Endothelial cell (in vitro differentiated cells): ENCODE results near the gene MRPL48. TPM values are rescaled to one million over a fixed set of nuclear protein-coding genes. Genes with fewer than 3 reads are reported as not detected.
A peak's percentile ranks its signal among the peaks of the same experiment; 100 is the strongest.

Experiments
- DNase-seq: peaks from one replicate; pipeline ENCODE4 v3.0.0; 2021; ENCODE audit warnings: low spot score
- H3K27ac Mint-ChIP-seq: one replicate; pipeline ENCODE4 v1.8.0; 2021; ENCODE audit warnings: mixed read lengths, inconsistent platforms; ENCODE audit not compliant: unreplicated experiment
- H3K27me3 Mint-ChIP-seq: one replicate; pipeline ENCODE4 v1.8.0; 2021; ENCODE audit warnings: mild to moderate bottlenecking, moderate library complexity, mixed read lengths, inconsistent platforms; ENCODE audit not compliant: unreplicated experiment
- H3K36me3 Mint-ChIP-seq: one replicate; pipeline ENCODE4 v1.8.0; 2021; ENCODE audit warnings: mild to moderate bottlenecking, low read depth, mixed read lengths, inconsistent platforms; ENCODE audit not compliant: unreplicated experiment
- H3K4me1 Mint-ChIP-seq: one replicate; pipeline ENCODE4 v1.8.0; 2021; ENCODE audit warnings: mild to moderate bottlenecking, mixed read lengths, inconsistent platforms; ENCODE audit not compliant: unreplicated experiment
- H3K4me3 Mint-ChIP-seq: one replicate; pipeline ENCODE4 v1.8.0; 2021; ENCODE audit warnings: mild to moderate bottlenecking, mixed read lengths, inconsistent platforms; ENCODE audit not compliant: unreplicated experiment
- H3K9me3 Mint-ChIP-seq: one replicate; pipeline ENCODE4 v1.8.0; 2021; ENCODE audit warnings: mixed read lengths, inconsistent platforms; ENCODE audit not compliant: unreplicated experiment
- total RNA-seq: library from RNA; stranded (reverse); fragmentation: NEBNext Ultra II Directional; extraction: Animal tissue kit (Norgen Biotek cat#: 25700); gene quantifications from one replicate; pipeline ENCODE4 v1.2.1, GENCODE V29; 2021; ENCODE audit not compliant: unreplicated experiment
- TF ChIP-seq, protein P1 (sequence below): fragments of 200-600 bp; sonication (generic); IDR thresholded peaks from one replicate; pipeline ENCODE4 v1.5.0; 2021; ENCODE audit warnings: antibody characterized with exemption; ENCODE audit not compliant: unreplicated experiment

Gene MRPL48
- total RNA-seq, 1 donor from 2014 or later: 21.7 TPM

- H3K27me3 Mint-ChIP-seq: peaks cover 1% of the 10 kb centered on the region
- H3K4me3 Mint-ChIP-seq: no peak overlapping the region
- peaks cover 1% of the 10 kb centered on the region for H3K4me1 Mint-ChIP-seq
- peaks cover 8% of the 10 kb centered on the region for H3K36me3 Mint-ChIP-seq
- H3K9me3 Mint-ChIP-seq: no peaks in the 10 kb centered on the region
- DNase-seq: no peak
- H3K27ac Mint-ChIP-seq: no peak overlapping the region
- TF ChIP-seq, protein P1, sequence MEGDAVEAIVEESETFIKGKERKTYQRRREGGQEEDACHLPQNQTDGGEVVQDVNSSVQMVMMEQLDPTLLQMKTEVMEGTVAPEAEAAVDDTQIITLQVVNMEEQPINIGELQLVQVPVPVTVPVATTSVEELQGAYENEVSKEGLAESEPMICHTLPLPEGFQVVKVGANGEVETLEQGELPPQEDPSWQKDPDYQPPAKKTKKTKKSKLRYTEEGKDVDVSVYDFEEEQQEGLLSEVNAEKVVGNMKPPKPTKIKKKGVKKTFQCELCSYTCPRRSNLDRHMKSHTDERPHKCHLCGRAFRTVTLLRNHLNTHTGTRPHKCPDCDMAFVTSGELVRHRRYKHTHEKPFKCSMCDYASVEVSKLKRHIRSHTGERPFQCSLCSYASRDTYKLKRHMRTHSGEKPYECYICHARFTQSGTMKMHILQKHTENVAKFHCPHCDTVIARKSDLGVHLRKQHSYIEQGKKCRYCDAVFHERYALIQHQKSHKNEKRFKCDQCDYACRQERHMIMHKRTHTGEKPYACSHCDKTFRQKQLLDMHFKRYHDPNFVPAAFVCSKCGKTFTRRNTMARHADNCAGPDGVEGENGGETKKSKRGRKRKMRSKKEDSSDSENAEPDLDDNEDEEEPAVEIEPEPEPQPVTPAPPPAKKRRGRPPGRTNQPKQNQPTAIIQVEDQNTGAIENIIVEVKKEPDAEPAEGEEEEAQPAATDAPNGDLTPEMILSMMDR: no peak
These were observed 82.6 kb downstream of the MRPL48 start for GRCh38 chr11:73870261-73870660.

DNA sequence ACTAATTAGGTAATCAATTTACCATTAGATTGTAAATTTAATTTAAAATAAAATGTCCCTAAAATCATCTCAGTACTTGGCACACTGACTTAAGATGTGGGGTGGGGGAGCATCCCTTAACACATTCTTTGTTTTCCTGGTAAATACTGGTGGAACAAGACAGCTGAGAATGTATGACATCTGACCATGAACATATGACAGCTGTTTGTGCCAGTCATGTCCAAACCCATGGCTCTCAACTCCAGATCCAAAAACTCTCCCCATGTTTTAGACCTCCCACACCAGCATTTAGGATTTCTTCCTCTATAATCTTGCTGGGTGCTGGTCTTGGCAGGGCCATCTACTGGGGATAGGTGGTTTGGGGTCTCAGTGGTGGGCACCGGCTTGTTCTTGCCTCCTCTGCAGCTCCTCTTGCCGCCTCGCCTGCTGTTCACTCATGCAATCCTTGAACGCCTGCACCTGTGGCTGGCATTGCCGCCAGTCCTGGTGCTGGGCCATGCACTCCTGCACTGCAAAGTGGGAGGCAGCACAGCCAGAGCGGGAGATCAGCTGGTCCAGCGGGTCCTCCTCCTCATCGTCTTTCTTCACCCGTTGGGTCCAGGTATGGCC is 85.2 kb downstream of the MRPL48 start:
- Mint-ChIP-seq H3K9me3 (no peaks in the 10 kb centered on the region), H3K27me3 (peaks cover 1% of the 10 kb centered on the region), H3K4me1 (peaks cover 9% of the 10 kb centered on the region), H3K27ac (no peak overlapping the region), H3K4me3 (no peak overlapping the region), H3K36me3 (peaks cover 7% of the 10 kb centered on the region)
- DNase-seq: no peak
- TF ChIP-seq, protein P1: no peak

- DNase-seq: no peak
- H3K9me3 Mint-ChIP-seq: no peaks in the 10 kb centered on the region
- H3K4me3 Mint-ChIP-seq: peak overlapping the region; percentile 98
- H3K27me3 Mint-ChIP-seq: peaks cover 1% of the 10 kb centered on the region
- TF ChIP-seq, protein P1: no peak
- H3K36me3 Mint-ChIP-seq: peaks cover 7% of the 10 kb centered on the region
- peak overlapping the region; percentile 94 for H3K27ac Mint-ChIP-seq
- H3K4me1 Mint-ChIP-seq: peaks cover 9% of the 10 kb centered on the region
These were observed 87.7 kb downstream of the MRPL48 start for GRCh38 chr11:73875380-73875779.

DNA sequence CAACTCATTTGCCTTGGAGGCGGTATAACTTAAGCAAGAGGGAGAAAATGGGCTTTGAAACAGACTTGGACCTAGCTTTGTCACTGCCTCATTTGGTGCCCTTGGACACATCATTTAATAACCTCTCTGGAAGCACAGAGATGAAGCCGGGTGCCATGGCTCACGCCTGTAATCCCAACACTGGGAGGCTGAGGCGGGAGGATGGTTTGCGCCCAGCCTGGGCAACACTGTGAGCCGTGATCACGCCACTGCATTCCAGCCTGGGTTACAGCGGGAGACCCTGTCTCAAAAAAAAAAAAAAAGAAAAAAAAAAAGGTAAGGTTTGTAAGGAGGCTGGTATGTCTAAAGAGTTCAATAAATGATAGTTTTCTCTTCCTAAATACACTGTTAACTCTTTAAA is 88.2 kb downstream of the MRPL48 start:
- DNase-seq: peak; percentile 8
- TF ChIP-seq, protein P1: no peak
- H3K27ac Mint-ChIP-seq: peak overlapping the region; percentile 94
- H3K4me1 Mint-ChIP-seq: peaks cover 9% of the 10 kb centered on the region
- no peaks in the 10 kb centered on the region for H3K9me3 Mint-ChIP-seq
- H3K4me3 Mint-ChIP-seq: peak overlapping the region; percentile 98
- H3K27me3 Mint-ChIP-seq: peaks cover 1% of the 10 kb centered on the region
- peaks cover 7% of the 10 kb centered on the region for H3K36me3 Mint-ChIP-seq

DNA sequence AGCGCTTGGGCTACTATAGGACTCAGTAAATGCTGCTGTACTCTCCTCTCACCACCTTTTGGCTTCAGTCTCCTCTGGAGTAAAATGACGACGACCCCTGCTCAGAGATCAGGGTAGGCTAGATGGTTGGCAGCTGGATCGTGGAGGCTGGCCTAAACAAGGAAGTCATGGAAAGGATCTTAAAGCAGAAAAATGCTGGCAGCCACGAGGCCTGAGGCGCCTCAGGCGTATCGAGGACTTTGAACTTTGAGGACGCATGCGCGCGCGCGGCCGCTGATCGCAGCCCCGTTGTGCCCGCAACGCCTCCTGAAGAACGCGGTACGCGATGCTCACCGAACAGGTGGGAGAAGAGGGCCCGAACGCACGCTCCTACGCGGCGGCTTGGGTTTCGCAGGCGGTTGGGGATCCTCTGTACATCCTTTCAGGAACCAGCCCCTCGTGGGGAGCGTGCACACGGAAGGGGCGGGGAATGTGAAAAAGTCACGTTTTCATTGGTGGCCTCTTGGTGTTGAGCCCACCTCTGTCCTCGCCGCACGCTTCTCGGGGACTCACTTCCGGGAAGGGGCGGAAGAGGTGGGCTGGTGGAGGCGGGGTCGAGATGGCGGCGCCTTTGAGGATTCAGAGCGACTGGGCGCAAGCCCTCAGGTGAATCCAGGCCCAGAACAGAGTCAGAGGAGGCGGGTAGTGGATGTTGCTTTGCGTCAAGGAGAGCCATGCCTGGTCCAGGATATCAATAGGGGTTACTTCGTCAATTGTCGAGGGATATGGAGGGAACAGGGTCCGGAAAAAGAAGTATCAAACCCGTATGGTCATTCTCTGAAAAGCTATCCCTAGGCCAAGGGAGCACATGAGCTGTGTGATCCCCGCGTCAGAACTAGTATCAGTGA is 89.0 kb downstream of the MRPL48 start, which contains the start of the genes COA4 and PAAF1:
TSS of gene COA4 (minus strand) at position 423 of the 887 bp plus-strand sequence. CDS start 3,468 bp downstream, outside the sequence.
TSS of gene PAAF1 (plus strand) at position 576 of the 887 bp plus-strand sequence. CDS start at position 599, 23 bp downstream.
- peak within 1 kb of the TSS; percentile 94 for H3K27ac Mint-ChIP-seq
- DNase-seq: peak; percentile 82
- peaks cover 1% of the 10 kb centered on the region for H3K27me3 Mint-ChIP-seq
- H3K4me1 Mint-ChIP-seq: peaks cover 9% of the 10 kb centered on the region
- H3K9me3 Mint-ChIP-seq: no peaks in the 10 kb centered on the region
- TF ChIP-seq, protein P1: no peak
- H3K4me3 Mint-ChIP-seq: peak within 1 kb of the TSS; percentile 98
- H3K36me3 Mint-ChIP-seq: peaks cover 7% of the 10 kb centered on the region
